Superior temporal gyrus (tissue), 1 donor: ENCODE measurements around the gene RNF157.
A peak's percentile ranks its signal among the peaks of the same experiment; 100 is the strongest.

Source experiments
- DNase-seq: peaks from one replicate; pipeline ENCODE4 v3.0.0-alpha.2; 2016; ENCODE audit errors: extremely low spot score

RNF157 gene

DNA sequence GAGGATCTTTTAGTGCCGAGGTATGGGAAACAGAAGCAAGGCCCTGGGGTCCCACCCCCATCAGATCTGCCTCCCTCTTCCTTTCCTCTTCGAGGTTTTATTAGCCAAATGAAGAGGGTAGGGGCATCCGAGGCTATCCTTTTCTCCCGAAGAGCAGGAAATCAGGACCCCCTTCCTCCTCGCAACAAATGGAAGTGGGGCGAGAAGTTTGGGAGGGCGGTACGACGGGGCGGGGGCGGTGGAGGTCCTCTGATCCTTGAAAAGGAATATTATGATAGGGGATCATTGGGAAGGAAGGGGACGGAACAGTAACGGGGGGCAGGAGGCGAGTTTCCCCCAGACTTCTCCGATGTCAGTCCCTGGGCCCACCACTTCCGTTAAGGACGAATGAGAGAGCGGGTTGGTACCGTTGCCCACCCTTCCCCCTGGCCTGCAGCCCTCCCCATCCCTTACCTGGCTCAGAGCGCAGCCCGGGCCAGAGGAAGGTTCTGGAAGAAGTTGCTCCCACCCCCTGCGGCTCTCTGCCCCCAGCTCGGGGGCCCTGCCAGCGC, 99.6 kb downstream of the RNF157 start:
- no peak for DNase-seq

DNA sequence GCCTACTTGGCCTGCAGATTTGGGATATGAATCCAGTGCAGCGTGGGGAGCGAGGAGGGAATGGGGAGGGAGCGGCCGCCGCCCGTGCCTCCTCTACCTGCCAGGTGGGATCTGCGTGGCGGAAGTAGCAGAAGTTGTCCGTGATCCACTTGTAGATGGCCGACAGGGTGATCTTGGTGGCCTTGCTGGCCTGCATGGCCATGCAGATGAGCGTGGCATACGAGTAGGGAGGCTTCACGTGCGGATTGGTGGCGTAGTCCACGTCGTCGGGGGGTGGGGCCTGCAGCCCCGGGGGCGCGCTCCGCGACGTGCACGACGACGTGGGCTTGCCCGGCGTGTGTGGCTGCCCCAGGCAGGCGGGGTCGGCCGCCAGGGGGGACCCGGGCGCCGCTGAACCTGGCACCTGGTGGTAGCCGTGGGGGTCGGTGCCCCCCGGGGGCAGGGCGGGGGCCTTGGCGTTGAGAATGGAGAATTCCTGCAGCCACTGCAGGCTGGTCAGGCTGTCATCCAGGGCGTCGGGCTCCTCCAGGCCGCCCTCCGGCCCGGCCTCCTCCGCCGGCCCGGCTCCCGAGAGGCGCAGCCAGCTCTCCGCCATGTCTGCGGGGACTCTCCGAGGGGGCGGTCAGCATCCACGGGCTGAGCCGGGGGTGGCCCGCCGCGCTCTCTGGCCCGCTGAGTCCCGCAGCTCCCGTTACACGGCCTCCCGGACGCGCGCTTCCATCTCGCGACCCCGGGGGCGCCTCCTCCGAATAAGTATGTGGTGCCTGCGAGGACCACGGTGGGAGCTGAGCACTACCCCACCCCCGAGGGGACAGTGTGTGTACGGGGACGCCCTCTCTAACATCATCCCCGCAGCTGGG, 100.3 kb downstream of the RNF157 start:
- no peak for DNase-seq

DNA sequence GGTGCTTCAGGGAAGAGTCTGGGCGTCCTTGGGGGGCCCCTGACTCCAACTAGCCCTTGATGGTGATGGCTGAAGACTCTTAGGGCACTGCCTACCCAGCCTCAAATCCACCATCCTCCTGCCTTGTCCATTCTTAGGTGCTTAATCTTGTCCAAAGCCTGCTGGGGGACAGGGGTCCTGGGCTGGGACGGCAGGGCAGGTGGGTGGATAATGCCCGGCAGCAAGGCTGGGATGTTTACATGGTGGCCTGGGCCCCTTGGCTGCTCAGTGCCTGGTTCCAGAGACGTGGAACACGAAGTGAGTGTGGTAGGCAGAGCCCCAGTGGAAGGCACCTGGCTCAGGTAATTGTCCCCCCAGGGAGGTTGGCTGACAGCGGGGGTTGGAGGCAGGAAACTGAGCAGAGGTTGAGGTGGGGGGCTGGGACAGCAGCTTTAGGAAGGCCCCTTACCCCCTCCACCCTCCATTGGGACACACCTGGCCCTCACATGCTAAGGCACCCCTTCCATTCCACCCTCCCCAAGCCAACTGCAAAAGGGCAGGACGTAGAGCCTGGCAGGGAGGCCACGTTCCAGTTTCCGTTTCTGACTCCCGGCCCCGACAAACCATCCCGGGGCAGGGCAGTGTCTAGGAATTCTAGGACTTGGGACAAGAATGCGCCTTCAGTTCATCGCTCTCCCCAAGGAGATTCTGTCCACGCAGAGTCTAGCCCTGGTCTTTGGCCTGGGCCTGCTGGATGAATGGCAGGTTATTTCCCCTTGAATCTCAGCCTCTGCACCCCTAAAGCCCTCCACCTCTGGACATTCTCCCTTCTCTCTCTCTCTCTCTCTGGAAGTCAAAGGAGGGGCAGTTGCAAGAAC, 101.2 kb downstream of the RNF157 start:
- no peak for DNase-seq

DNA sequence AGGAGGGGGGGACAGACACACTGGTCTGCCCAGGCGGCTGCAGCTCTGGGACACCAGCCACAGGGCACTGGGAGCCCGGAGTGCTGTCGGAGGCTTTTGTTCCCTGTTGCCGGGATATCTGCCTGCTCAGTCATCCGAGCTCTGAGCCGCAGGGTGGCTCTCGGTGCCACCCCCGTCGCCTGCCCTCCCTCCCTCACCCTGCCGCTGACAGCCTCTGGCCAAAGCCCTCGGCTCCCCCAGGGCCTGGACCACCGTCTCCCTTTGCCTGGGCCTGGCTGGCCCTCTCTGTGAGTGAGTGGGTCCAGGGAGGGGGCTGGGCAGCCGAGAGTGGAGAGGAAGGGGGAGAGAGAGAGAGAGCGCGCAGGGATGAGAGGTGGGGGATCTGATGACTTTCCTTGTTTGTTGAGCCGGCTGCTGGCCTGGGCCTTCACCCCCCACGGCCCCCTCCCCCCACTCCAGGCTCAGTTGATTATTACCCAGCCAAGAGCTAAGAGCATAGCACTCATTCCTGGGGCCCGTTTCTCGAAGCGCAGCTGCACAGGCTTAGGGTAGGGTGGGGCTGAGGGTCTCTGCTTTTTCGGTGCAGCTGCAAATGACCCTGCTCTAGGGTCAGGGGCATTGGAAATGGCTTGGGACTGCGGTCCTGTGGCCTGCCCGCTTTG, 101.9 kb downstream of the RNF157 start:
- peak; percentile 43 for DNase-seq

DNA sequence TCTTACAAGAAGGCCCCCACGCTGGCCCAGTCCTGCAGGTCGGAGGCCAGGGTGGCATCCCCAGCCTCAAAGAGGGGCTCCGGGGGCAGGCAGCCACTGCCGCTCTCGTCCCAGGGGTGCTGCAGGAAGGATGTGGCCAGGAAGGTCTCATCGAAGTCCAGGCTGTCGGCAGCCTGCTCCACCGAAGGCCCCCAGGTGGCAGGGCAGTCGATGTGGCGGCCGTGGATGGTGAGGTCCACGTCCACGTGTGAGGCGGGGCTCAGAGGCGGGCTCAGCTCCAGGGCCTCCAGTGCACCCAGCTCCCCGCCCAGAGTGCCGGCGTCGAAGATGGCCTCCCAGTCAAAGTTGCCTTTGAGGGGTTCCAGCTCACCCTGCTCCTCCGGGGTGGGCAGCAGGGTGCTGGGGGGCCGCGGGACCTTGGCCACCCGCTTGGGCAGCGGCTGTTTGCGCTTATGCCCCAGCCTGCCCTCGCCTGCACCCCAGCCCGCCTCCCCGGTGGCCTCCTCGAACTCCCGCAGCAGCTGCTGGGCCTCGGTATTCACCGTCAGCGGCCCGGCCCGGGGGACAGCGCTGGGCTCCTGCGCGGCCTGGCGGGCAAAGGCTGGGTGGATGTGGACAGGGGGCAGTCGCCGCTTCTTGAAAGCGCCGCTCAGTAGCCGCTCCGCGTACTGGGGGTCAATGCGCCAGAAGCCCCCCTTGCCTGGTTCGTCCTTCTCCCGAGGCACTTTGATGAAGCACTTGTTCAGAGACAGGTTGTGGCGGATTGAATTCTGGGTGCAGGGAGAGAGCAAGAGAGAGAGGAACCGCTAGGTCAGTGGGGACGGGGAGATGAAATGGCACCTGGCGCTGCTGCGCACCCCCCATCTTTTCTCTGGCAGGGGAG, 102.7 kb downstream of the RNF157 start:
- DNase-seq = no peak

DNA sequence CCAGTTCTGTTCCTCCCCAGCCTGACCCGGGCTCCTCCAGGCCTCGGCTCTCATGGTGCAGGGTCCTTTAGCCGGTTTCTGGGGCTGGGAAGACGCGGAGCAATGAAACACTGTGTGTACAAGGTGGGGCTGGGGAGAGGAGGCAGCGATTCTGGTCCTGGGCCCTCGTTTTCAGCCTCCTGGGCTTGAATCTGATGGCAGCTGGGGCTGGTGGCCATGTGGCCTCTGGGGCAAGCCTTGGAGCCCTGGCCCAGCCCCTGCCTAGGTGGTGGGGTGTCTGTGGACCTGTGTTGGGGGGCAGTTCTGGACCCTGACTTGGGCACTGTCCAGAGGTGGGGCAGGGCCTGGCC, 103.3 kb downstream of the RNF157 start:
- DNase-seq = no peak

DNA sequence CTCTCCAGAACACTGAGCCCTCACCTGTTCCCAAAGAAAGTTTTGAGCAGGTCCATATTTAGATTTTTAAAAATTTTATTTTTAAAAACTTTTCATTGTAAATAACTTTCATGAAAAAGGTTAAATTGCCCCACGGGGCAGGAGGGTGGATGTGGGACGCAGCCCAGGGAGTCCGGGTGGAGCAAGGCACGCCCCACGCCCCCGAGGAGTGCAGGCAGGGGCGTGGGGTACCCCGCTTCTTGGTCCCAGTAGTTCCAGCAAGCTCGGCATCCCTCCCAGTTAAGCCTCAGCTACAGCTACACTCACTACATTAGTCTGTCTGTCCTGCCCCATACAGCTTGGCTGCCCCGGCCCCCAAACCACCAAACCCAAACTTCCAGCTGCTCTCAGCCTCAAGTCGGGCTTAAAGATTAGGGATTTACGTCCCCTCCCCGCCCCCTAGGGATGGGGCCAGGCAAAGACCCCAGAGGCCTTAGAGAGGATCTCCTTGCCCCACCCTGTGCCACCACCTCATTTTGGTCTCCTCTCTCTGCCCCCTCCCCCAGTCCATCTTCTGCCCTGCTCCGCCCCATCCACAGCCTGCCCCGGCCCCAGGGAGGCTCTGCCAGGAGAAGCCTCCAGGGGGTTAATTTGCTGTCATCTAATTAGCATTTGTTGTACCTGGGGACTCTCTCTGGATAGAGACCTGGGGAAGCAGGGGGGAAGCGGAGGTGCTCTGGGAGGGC, 103.9 kb downstream of the RNF157 start:
- no peak for DNase-seq

DNA sequence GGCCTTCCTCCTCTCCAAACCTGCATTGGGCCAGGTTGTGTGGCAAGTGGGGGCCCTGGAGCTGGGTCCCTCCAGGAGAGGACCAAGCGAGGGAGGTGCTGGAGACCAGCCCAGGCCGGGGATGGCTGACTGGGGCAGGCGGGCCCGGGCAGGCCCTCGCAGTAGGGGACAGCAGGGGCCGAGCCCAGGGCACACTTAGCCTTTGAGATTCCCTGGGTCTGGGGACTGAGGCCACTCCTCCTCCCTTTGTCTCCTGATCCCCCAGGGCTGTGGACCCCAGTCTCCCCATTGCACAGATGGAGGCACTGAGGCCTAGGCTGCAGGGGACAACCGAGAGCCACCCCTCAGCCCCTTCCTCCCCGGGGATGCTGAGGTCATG, 104.5 kb downstream of the RNF157 start:
- DNase-seq = no peak

DNA sequence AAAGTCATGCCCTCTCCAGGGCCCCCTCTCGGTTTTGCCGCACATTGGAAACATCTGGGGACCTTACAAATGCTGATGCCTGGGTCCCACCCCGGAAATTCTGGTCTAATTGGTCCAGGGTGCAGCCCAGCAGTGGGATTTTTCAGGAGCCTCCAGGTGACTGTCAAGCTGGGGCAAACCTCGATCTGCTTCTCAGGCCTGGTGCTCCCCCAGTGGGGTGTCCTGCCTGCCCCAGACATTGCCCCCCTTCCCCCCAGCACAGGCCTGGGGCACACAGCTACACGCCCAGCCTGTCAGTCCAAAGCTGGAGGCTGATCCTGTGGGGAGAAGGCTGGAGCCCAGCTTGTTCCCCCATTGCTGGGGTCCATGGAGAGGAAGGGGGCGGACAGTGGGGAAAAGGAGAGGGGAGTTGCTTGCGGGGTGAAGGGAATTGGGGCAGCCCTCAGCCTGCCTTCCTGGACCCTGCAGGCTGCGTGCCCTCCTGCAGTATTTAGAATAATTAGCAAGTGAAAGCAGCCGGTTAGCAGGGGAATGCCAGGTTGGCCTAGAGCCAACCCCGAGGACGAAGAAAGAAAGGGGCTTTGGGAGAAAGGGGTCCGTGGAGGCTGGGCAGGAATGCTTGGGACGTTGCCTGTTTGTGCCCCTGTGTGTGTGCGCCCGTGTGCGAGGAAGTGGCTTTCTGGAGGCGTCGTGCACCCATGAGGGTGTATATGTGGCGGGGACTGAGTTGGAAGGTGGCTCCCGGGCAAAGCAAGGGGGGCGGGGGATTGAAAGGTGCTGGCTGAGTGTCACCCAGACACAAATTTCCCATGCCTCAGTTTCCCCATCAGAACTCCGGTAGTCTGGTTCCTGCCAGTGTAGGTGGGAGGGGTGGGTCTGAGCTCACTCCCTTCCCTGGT, 105.1 kb downstream of the RNF157 start:
- DNase-seq = no peak

DNA sequence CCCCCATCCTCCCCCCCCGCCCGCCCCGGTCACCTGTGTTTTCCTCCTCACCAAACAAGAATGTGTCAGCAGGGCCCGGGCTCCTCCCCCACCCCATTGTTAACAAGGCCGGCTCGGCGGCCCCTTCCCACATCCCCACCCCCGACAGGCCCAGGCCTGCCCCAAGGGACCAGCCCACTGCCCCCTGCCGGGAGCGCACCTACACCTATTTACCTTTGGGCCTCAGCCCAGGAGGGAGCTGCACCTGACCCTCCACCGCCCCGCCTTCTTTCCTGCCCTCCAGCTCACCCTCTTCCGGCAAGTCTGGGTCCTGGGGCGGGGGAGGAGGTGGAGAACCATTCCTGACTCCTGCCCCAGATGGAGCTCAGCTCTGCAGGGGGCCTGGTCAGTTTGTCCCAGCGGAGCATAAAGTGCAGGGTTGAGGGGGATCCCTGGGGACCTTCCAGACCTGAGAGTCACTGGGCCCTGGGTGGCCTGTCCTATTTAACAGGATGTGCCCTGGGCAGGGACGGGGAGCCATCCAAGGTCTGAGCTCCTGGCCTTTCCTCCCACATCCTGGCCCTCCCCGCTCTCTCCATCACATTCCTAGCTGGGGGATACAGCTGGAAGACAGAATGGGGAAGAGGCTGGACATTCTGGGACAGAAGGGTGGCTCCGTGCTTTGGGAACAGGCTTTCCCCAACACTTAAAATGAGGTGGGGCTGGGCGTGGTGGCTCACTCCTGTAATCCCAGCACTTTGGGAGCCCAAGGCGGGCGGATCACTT, 107.5 kb downstream of the RNF157 start:
- no peak for DNase-seq

DNA sequence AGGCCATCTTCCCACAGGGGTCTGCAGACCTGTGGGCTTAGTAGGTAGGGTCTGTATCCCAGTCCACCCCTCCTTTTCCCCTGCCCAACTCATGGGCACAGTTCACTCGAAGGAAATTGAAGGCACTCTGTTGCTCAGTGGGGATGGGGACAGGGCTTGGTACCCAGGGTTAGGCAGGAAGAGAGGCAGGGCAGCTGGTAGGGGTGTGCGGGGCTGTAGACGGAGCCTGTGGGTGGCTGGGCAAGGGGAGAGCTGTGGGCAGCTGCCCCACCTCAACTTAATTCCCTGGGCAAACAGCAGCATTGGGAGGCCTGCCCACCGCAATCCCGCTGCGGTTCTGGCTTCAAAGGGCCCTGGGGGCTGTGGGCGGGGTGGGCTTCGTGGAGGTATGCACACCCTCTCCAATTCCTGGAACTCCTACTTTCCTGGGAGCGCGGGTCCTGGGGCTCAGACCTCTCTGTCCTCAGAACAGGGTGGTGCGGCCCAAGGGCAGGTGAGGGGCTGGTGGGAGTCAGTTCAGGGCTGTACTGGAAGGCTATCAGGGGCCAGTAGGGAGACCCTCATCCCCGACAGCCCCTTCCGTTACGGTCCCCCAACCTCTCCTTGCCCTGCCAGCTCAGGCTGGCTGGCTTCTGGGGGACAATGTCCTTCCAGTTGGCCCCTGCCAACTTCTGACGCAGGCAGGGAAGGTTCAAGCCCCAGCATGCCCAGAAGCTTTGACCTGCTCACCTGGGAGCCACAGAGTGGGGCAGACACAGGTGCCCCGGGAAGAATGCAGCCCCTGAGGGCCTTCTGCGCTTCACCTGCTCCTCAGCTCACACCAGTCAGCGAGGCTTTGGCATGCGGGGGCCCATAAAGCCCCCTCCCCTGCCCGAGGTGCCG, 108.4 kb downstream of the RNF157 start:
- DNase-seq = no peak

DNA sequence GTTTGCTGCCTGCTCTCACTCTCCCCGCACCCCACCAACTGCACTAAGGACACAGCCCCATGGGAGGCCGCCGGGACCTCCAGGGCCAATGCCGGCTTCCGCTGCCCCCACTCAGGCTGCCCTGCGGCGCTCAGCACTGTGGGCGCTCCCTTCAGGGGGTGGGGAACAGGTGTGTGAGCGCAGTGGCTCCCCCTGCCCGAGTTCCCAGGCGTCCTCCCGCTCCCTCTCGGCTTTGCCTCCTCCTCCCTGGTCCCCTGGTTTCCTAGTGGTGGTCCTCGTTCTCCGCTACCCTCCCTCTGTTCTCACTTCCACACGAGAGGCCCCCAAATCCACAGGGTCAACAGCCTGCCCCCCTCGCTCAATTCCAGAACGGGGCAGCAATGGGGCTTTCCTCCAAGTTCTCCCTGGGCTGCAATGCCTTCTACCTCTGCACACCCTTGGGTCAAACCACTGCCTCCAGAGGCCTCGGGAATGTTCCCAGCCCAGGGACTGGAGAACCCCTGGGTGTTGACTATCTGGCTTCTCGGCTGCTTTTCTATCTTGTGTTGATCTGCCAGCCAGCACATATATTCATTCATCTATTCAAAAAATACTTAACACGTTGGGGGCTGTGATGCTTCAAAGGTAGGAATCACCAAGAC, 109.1 kb downstream of the RNF157 start:
- DNase-seq = no peak

DNA sequence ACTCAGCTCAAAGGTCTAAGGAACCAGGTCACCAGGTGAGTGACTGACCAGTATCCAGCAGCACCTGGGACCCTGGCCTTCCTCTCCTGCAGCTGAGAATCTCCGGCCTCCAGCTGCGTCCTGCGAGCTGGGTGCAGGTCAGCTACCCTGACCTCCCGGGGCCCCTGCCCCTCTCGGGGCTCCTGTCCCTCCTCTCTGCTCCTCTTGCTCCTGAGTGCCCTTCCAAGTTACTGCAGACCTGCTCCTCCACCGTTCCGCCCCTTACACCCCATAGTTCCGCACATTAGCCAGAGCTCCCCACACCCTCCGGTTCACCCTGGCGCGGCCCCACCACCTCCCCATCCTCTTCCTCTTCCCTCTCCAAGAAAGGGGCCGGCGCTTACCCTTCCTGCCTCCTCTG, 109.8 kb downstream of the RNF157 start:
- DNase-seq = no peak

DNA sequence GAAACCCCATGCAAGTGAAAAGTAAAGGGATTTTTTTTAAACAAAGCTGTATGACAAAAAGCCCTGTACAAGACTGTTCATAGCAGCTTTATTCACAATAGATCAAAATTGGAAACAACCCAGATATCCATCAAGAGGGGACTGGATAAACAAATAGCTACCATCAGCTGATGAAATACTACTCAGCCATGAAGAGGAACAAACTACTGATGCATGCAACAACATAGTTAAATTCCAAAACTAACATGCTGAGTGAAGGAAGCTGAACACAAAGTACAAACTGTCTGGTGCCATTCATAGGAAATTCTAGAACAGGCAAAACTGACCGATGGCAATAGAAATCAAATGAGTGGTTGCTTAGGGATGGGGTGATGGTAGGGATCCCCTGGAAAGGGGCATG, 114.4 kb downstream of the RNF157 start:
- no peak for DNase-seq

DNA sequence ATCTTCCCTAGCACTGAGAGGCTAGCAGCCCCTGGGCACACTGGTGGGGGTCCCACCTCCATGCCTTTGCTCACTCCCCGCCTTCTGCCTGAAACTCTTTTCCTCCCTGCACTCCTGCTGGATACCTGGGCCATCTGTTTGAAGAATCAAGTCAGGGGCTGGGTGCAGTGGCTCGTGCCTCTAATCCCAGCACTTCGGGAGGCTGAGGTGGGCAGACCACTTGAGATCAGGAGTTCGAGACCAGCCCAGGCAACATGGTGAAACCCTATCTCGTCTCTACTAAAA, 115.0 kb downstream of the RNF157 start:
- DNase-seq = no peak

DNA sequence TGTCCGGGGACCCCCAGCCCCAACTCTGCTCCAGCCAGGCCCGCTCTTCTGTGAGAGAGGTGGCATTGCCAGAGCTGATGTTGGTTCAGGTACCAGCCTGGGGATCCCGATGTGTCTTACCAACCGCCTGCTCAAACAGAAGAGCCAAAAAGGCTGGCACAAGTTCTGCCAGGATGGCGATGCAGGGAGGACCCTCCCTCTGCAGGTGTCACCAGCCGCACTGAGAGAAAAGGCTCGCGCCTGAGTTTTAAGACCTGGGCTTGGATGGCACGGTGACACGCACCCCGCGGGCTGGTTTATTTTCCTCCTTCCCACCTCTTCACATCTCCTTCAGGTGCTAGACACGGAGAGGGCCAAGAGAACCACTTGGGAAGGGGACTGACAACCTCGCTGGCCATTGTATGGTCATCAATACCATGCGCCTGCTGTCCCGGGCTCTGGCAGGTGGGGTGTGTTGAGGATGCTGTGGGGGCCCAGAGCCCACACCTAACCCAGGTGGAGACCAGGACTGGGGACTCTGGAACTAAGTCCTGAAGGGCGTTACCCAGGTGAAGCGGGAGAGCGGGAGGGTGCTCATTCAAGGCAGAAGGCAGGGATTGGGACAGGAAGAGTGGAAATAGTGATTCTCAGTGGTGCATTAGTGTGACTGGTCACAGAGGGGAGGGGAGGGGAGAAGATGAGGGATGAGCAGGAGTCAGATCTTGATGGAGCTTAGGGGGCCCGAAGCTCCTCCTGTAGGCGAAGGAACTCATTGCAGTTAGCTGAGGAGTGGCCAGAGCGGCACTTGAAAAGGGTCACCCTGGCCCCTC, 115.5 kb downstream of the RNF157 start:
- no peak for DNase-seq
